Skeletal muscle tissue (tissue), 4 donors: ENCODE measurements around the gene SUV39H2. TPM values are rescaled to one million over a fixed set of nuclear protein-coding genes. Genes with fewer than 3 reads are reported as not detected.

Experiments
- H3K27ac ChIP-seq: one replicate; pipeline ENCODE4 v1.7.0; 2013; ENCODE audit warnings: mild to moderate bottlenecking, low read depth, low read length, inconsistent platforms
- H3K27me3 ChIP-seq, 3 donors: one replicate each; pipeline ENCODE4 v1.7.0; 2013; ENCODE audit warnings: low read length in 3 of 3; ENCODE audit not compliant: control insufficient read depth in 3 of 3, insufficient read depth in 3 of 3
- H3K36me3 ChIP-seq, 3 donors: one replicate each; pipeline ENCODE4 v1.7.0; 2013; ENCODE audit warnings: low read length in 3 of 3; ENCODE audit not compliant: control insufficient read depth in 3 of 3, insufficient read depth in 3 of 3
- H3K4me1 ChIP-seq, 3 donors: one replicate each; pipeline ENCODE4 v1.7.0; 2013; ENCODE audit warnings: low read length in 3 of 3, mild to moderate bottlenecking in 3 of 3; ENCODE audit not compliant: control insufficient read depth in 3 of 3, insufficient read depth in 3 of 3
- H3K4me3 ChIP-seq, 3 donors: one replicate each; pipeline ENCODE4 v1.7.0; 2013; ENCODE audit warnings: low read length in 3 of 3
- H3K9ac ChIP-seq, 3 donors: one replicate each; pipeline ENCODE4 v1.7.0; 2013; ENCODE audit warnings: low read length in 3 of 3, mild to moderate bottlenecking in 3 of 3, moderate library complexity in 2 of 3, low read depth in 1 of 3
- H3K9me3 ChIP-seq, 3 donors: one replicate each; pipeline ENCODE4 v1.7.0; 2013; ENCODE audit warnings: low read length in 3 of 3; ENCODE audit not compliant: control insufficient read depth in 3 of 3
- total RNA-seq: library from RNA; depleted of rRNA; stranded (reverse); fragments of >200 nt; gene quantifications from one replicate; pipeline ENCODE4 v1.2.3, GENCODE V29; 2014
- donor health status: Osteomylitis.

The SUV39H2 gene
- total RNA-seq: 13.0 TPM

DNA sequence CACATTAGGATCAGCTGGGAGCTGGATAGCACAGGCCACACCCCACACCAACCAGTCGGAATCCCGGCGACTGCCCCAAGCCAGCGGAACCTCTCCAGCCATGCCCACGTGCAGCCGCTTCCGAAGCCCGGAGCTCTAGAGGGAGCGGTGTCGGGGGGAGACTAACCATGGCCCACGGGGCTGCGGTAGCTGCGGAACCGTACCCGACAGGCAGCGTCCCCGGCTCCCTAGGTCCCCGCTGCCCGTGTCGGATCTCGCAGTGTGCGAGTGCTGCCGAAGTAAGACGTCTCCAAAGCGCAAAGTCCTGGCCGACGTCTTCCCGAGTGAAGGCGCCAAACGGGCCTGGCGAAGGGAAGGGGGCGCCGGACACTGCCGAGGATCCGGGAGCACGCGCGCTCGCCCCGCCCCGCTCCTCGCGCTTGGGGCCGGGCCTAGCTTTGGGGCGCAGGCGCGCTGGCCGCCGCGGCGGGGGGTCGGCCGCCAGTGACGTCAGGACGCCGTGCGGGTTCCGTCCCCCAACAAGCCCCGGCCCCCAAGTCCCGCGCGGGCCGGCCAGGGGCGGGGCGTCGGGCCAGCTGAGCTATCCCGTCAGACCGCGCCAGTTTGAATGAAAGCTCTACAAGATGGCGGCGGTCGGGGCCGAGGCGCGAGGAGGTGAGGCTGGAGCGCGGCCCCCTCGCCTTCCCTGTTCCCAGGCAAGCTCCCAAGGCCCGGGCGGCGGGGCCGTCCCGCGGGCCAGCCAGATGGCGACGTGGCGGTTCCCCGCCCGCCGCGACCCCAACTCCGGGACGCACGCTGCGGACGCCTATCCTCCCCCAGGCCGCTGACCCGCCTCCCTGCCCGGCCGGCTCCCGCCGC lies at the start of gene SUV39H2:
Gene SUV39H2 (plus strand): TSS at position 601 of the 858 bp plus-strand sequence. CDS start 23 bp downstream, at position 624.
- Histone ChIP-seq H3K27ac (peak within 1 kb of the TSS; percentile 95), H3K4me1 (peaks cover 21 to 35% (median 29%) of the 10 kb centered on the region in 3 donors), H3K9me3 (no peaks in the 10 kb centered on the region), H3K9ac (peak within 1 kb of the TSS; percentile 94 to 97 (median 96)), H3K36me3 (peaks cover 0 to under 1% (median 0%) of the 10 kb centered on the region in 3 donors), H3K27me3 (no peaks in the 10 kb centered on the region), H3K4me3 (peak within 1 kb of the TSS; percentile 91 to 96 (median 94))

DNA sequence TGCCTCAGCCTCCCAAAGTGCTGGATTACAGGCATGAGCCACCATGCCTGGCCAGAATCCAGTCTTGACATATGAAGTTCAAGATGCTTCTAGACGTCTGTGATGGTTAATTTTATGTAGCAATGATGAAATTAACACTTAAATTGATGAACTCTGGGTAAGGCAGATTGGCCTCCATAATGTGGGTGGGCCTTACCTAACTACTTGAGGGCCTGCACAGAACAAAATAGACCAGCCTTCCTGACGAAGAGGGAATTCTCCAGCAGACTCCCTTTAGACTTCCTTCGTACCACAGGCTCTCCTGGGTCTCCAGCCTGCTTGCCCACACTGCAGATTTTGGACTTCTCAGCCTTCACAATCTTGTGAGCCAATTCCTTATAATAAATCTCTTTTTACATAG lies 45.6 kb upstream of the SUV39H2 start:
- Histone ChIP-seq H3K36me3 (peaks cover 4 to 20% (median 15%) of the 10 kb centered on the region in 3 donors), H3K9ac (no peak overlapping the region), H3K9me3 (no peaks in the 10 kb centered on the region), H3K4me1 (peaks cover 4 to 13% (median 12%) of the 10 kb centered on the region in 3 donors), H3K4me3 (no peak overlapping the region), H3K27ac (no peak overlapping the region), H3K27me3 (no peaks in the 10 kb centered on the region)

GRCh38 chr10:14836208-14836607 lies 42.5 kb upstream of the SUV39H2 start:
- Histone ChIP-seq H3K27me3 (no peaks in the 10 kb centered on the region), H3K27ac (peak overlapping the region; percentile 99), H3K36me3 (peaks cover 4 to 24% (median 20%) of the 10 kb centered on the region in 3 donors), H3K9me3 (no peaks in the 10 kb centered on the region), H3K4me1 (peaks cover 8 to 23% (median 20%) of the 10 kb centered on the region in 3 donors), H3K4me3 (no peak overlapping the region), H3K9ac (no peak overlapping the region)

GRCh38 chr10:14837003-14837756 lies 41.5 kb upstream of the SUV39H2 start:
- Histone ChIP-seq H3K36me3 (peaks cover 11 to 34% (median 26%) of the 10 kb centered on the region in 3 donors), H3K9ac (peak overlapping the region; percentile 95 to 96 (median 95)), H3K27ac (peak overlapping the region; percentile 99), H3K4me3 (peak overlapping the region; percentile 84 to 98 (median 92)), H3K9me3 (no peaks in the 10 kb centered on the region), H3K27me3 (no peaks in the 10 kb centered on the region), H3K4me1 (peaks cover 8 to 23% (median 20%) of the 10 kb centered on the region in 3 donors)

GRCh38 chr10:14837757-14838581 lies 40.7 kb upstream of the SUV39H2 start, which contains the start of the genes CDNF, HSPA14 and MSANTD7:
CDNF (minus strand) TSS chr10:14838037; CDS start chr10:14837946, 91 bp downstream.
HSPA14 (plus strand) TSS chr10:14838306; CDS start chr10:14838403, 97 bp downstream.
MSANTD7 (plus strand) TSS chr10:14838306; CDS start chr10:14842285, 3,979 bp downstream.
- H3K4me1 ChIP-seq: peaks cover 8 to 23% (median 20%) of the 10 kb centered on the region in 3 donors
- peak within 1 kb of the TSS; percentile 99 for H3K27ac ChIP-seq
- peaks cover 18 to 41% (median 32%) of the 10 kb centered on the region in 3 donors for H3K36me3 ChIP-seq
- H3K9me3 ChIP-seq: no peaks in the 10 kb centered on the region
- H3K9ac ChIP-seq: peak within 1 kb of the TSS; percentile 95 to 98 (median 97)
- no peaks in the 10 kb centered on the region for H3K27me3 ChIP-seq
- peak within 1 kb of the TSS; percentile 85 to 98 (median 92) for H3K4me3 ChIP-seq

DNA sequence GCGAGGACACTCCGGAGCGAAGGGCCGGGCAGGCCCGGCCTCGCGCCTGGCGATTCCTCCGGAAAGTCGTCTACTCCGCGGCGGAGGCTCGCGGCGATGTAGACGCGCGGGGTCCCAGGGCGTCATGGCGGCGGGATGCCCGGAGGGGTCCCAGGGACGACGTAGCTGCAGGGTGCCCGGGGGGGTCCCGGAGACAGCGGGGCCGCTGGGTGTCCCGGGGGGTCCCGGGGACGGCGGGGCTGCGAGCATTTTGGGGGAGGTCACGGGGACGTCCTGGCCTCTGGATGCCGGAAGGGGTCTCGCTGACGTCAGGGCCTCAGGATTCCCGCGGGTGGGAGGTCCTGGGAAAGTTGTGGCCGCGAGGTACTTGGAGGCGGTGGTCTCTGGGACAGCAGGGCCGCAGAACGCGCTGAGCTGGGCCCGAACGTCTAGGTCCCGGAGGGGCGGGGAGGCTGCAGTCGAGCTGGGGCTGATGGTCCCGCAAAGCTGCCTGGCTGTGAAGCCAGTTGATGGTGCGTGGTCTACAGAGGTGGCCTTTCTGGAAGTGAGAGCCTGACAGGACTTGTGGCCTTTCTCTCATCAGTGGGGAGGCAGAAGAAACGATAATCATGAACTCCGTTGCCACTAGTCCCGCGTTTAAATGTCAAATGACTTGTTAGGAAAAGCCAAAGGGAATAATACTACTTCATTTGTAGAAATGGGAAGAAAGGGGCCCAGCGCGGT lies 39.9 kb upstream of the SUV39H2 start:
- H3K4me3 ChIP-seq: peak overlapping the region; percentile 85 to 98 (median 92)
- H3K27me3 ChIP-seq: no peaks in the 10 kb centered on the region
- no peaks in the 10 kb centered on the region for H3K9me3 ChIP-seq
- peak overlapping the region; percentile 95 to 98 (median 97) for H3K9ac ChIP-seq
- peak overlapping the region; percentile 99 for H3K27ac ChIP-seq
- peaks cover 8 to 23% (median 20%) of the 10 kb centered on the region in 3 donors for H3K4me1 ChIP-seq
- H3K36me3 ChIP-seq: peaks cover 22 to 46% (median 37%) of the 10 kb centered on the region in 3 donors

DNA sequence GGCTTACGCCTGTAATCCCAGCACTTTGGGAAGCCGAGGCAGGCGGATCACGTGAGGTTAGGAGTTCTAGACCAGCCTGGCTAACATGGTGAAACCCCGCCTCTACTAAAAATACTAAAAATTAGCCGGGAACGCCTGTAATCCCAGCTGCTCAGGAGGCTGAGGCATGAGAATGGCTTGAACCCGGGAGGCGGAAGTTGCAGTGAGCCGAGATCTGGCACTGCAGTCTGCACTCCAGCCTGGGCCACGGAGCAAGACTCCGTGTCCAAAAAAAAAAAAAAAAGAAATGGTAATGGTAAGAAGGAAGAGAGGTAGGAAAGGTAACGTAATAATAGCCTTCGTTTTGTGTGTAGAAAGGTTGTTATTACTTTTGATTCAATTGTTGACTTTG lies 39.4 kb upstream of the SUV39H2 start:
- Histone ChIP-seq H3K9me3 (no peaks in the 10 kb centered on the region), H3K27ac (peak overlapping the region; percentile 99), H3K27me3 (no peaks in the 10 kb centered on the region), H3K4me3 (peak overlapping the region; percentile 85 to 98 (median 92)), H3K4me1 (peaks cover 8 to 23% (median 20%) of the 10 kb centered on the region in 3 donors), H3K36me3 (peaks cover 25 to 49% (median 38%) of the 10 kb centered on the region in 3 donors), H3K9ac (peak overlapping the region; percentile 95 to 98 (median 97))

GRCh38 chr10:14840178-14840577 lies 38.5 kb upstream of the SUV39H2 start:
- H3K4me3 ChIP-seq: no peak overlapping the region
- no peak overlapping the region for H3K9ac ChIP-seq
- peaks cover 28 to 42% (median 29%) of the 10 kb centered on the region in 3 donors for H3K36me3 ChIP-seq
- no peak overlapping the region for H3K27ac ChIP-seq
- no peaks in the 10 kb centered on the region for H3K9me3 ChIP-seq
- H3K27me3 ChIP-seq: no peaks in the 10 kb centered on the region
- H3K4me1 ChIP-seq: peaks cover 8 to 18% (median 16%) of the 10 kb centered on the region in 3 donors
